ENCODE measurements around the gene LRRC56. TPM values are rescaled to one million over a fixed set of nuclear protein-coding genes. Genes with fewer than 3 reads are reported as not detected.

The LRRC56 gene
- total RNA-seq, 5 donors from 2014 or later (not counting 1 experiment from before 2014, with no cell fraction given): 3.4 to 6.1 (median 5.6) TPM

DNA sequence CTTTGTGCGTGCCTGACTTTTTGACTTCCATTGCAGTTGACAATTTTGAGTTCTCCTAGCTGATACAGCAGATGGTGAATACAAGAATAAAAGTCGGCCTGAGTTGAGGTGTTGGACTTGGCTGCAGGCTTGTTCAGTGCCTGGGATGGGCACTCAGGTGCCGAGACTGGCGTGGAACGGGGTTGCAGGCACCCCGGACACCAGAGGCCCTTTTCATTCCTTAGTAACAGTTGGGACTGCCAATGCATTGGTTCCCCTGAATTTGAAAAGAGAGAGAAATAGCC lies 40.2 kb downstream of the LRRC56 start:
- H3K27me3 ChIP-seq (replicated peaks in 1 of 2; ENCODE audit: control insufficient read depth in 2 of 2, extremely low read depth in 1 of 2, insufficient read depth in 2 of 2, low read length in 1 of 2): peaks cover 0 to 13% of the 10 kb centered on the region in 2 experiments
- no peak overlapping the region for H3K27ac ChIP-seq (ENCODE audit: low read length)
- H3K4me3 Mint-ChIP-seq: peak overlapping the region; percentile 83 to 87 (median 84)
- H3K27ac Mint-ChIP-seq: peak overlapping the region; percentile 83 to 86
- DNase-seq: no peak
- ChIA-PET CTCF (no interaction called here), POLR2A (no interaction called here)
- peaks cover 29 to 68% of the 10 kb centered on the region in 2 experiments for H3K4me1 ChIP-seq (ENCODE audit: control insufficient read depth in 1 of 2, extremely low read depth in 1 of 2, insufficient read depth in 2 of 2, low read length in 2 of 2)
- H3K9me3 ChIP-seq: no peaks in the 10 kb centered on the region
- no peak for ATAC-seq (replicated peaks in 1 of 4)
- H3K27me3 Mint-ChIP-seq: peaks cover 0 to 5% of the 10 kb centered on the region in 2 donors
- no peaks in the 10 kb centered on the region for H3K9me3 Mint-ChIP-seq
- H3K4me3 ChIP-seq (ENCODE audit: control insufficient read depth in 1 of 2, extremely low read depth in 1 of 2, low read length in 1 of 2): peak overlapping the region; percentile 74 to 93
- peaks cover 6 to 17% of the 10 kb centered on the region in 2 donors for H3K36me3 ChIP-seq (ENCODE audit: control insufficient read depth in 2 of 2, extremely low read depth in 1 of 2, insufficient read depth in 1 of 2, low read length in 1 of 2)
- WGBS (ENCODE audit: insufficient coverage): 66% methylated on average over 2 of the region's 6 CpGs
- H3K4me1 Mint-ChIP-seq: peaks cover 56 to 66% (median 61%) of the 10 kb centered on the region in 3 donors
- H3K36me3 Mint-ChIP-seq: peaks cover 7% of the 10 kb centered on the region

DNA sequence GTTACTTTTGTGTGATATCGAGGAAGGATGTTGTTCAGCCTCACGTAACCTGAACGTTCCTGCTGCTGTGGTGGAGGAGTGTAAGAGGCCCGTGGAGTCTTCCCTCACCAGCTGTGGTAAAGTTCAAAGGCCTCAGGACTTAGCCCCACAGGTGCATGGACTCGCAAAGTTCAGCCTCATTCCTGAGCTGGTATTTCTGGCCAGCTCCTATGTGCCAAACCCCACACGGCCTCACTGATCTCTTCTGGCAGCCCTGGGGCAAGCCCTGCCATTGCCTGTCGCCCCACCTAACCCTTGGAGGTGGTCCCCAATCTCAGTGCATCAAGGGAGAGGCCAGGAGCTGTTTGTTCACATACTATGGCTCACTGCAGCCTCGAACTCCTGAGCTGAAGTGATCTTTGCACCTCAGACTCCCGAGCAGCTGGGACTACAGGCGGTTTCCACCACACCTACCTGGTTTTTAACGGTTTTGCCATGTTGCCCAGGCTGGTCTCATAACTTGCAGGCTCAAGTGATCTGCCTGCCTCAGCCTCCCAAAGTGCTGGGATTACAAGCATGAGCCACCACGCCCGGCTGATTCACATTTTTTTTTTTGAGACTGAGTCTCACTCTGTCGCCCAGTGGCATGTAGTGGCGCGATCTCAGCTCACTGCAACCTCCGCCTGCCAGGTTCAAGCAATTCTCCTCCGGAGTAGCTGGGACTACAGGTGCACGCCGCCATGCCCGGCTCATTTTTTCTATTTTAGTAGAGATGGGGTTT lies 41.1 kb downstream of the LRRC56 start:
- ATAC-seq (replicated peaks in 1 of 4) (no peak), DNase-seq (no peak)
- H3K27me3 ChIP-seq (replicated peaks in 1 of 2; ENCODE audit: control insufficient read depth in 2 of 2, extremely low read depth in 1 of 2, insufficient read depth in 2 of 2, low read length in 1 of 2): peaks cover 0 to 10% of the 10 kb centered on the region in 2 experiments
- no peak overlapping the region for H3K27ac ChIP-seq (ENCODE audit: low read length)
- no peaks in the 10 kb centered on the region for H3K9me3 ChIP-seq
- no peaks in the 10 kb centered on the region for H3K9me3 Mint-ChIP-seq
- H3K27me3 Mint-ChIP-seq: peaks cover 0 to 5% of the 10 kb centered on the region in 2 donors
- WGBS (ENCODE audit: insufficient coverage): 41% methylated on average over 13 of the region's 21 CpGs
- H3K4me3 ChIP-seq (ENCODE audit: control insufficient read depth in 1 of 2, extremely low read depth in 1 of 2, low read length in 1 of 2): peak overlapping the region; percentile 74 to 93
- peaks cover 29 to 62% of the 10 kb centered on the region in 2 experiments for H3K4me1 ChIP-seq (ENCODE audit: control insufficient read depth in 1 of 2, extremely low read depth in 1 of 2, insufficient read depth in 2 of 2, low read length in 2 of 2)
- POLR2A ChIA-PET: no interaction called here
- H3K36me3 ChIP-seq (ENCODE audit: control insufficient read depth in 2 of 2, extremely low read depth in 1 of 2, insufficient read depth in 1 of 2, low read length in 1 of 2): peaks cover 6 to 20% of the 10 kb centered on the region in 2 donors
- CTCF ChIA-PET: interaction anchor here (0.5 to 1.0 kb wide), 3 partner anchors 13 to 232 kb away, joined by 3 read pairs; no protein-coding TSS in a partner anchor
- H3K4me1 Mint-ChIP-seq: peaks cover 56 to 63% (median 58%) of the 10 kb centered on the region in 3 donors
- peaks cover 7% of the 10 kb centered on the region for H3K36me3 Mint-ChIP-seq
- H3K4me3 Mint-ChIP-seq: peak overlapping the region; percentile 83 to 87 (median 84)
- H3K27ac Mint-ChIP-seq: peak overlapping the region in 1 of 2 donors; percentile 22

DNA sequence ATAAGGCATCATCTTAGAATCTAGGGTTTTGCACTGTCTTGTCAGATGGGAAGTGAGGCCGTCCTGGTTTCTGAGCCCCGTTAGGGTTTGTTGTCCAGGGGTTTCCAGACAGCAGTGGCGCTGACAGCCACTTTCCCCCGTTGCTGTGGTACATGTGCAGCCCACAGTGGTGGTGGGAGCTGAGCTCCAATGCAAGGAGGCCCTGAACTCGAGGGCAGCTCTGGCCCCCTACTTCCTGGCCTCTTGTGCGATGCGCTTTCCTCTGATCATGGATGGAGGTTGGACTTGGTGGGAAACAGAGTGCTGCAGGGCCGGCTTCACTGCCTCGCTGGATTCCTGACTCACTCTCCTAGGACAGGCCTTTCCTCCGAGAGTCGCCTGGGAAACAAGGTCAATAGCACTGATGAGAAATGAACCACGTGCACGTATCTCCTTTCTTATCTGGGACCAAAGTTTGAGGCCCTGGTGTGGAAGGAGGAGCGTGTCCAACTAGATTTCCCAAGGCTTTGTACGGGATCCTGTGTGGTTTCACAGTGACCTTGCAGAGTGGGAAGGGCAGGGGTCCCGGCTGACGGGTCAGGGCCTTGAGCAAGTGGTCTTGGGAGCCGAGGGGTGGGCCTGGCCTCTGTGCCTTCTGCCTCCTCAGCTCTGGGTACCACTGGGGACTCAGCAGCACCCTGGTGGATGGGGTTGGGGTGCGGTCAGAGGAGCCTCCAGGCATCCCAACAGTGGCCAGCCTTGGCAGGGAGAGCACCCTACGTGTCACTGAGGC lies 42.7 kb downstream of the LRRC56 start:
- 88% methylated on average over 17 of the region's 20 CpGs for WGBS (ENCODE audit: insufficient coverage)
- Histone ChIP-seq H3K4me1 (ENCODE audit: control insufficient read depth in 1 of 2, extremely low read depth in 1 of 2, insufficient read depth in 2 of 2, low read length in 2 of 2) (peaks cover 22 to 51% of the 10 kb centered on the region in 2 experiments), H3K4me3 (ENCODE audit: control insufficient read depth in 1 of 2, extremely low read depth in 1 of 2, low read length in 1 of 2) (no peak overlapping the region), H3K9me3 (no peaks in the 10 kb centered on the region), H3K27ac (ENCODE audit: low read length) (no peak overlapping the region), H3K36me3 (ENCODE audit: control insufficient read depth in 2 of 2, extremely low read depth in 1 of 2, insufficient read depth in 1 of 2, low read length in 1 of 2) (peaks cover 11 to 33% of the 10 kb centered on the region in 2 donors), H3K27me3 (replicated peaks in 1 of 2; ENCODE audit: control insufficient read depth in 2 of 2, extremely low read depth in 1 of 2, insufficient read depth in 2 of 2, low read length in 1 of 2) (peaks cover 0 to 2% of the 10 kb centered on the region in 2 experiments)
- Mint-ChIP-seq H3K4me1 (peaks cover 45 to 51% (median 50%) of the 10 kb centered on the region in 3 donors), H3K9me3 (no peaks in the 10 kb centered on the region), H3K27me3 (peaks cover 0 to 2% of the 10 kb centered on the region in 2 donors), H3K4me3 (peak overlapping the region; percentile 32 to 83 (median 37)), H3K36me3 (peaks cover 10% of the 10 kb centered on the region), H3K27ac (no peak overlapping the region)
- ATAC-seq (replicated peaks in 1 of 4) (no peak), DNase-seq (no peak)
- ChIA-PET POLR2A (no interaction called here), CTCF (no interaction called here)

DNA sequence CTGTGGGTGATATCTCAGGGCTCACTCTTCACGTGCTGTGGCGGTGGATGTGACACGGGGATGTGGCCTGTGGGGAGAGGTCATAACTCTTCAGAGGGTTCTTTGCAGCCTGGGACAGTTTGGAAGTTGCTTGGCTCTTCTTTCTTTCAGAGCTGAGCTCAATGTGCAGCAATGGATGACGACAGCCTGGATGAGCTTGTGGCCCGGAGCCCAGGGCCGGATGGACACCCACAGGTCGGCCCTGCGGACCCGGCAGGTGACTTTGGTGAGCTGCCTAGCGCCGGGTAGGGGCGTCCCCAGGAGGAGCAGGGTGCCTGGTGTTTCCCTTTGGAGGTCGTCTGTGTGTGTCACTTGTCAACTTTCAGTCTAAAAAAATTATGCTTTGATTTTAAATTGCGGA lies 44.0 kb downstream of the LRRC56 start:
- peaks cover 44 to 52% (median 50%) of the 10 kb centered on the region in 3 donors for H3K4me1 Mint-ChIP-seq
- no peaks in the 10 kb centered on the region for H3K27me3 Mint-ChIP-seq
- Histone ChIP-seq H3K36me3 (ENCODE audit: control insufficient read depth in 2 of 2, extremely low read depth in 1 of 2, insufficient read depth in 1 of 2, low read length in 1 of 2) (peaks cover 11 to 39% of the 10 kb centered on the region in 2 donors), H3K27ac (ENCODE audit: low read length) (no peak overlapping the region), H3K27me3 (replicated peaks in 1 of 2; ENCODE audit: control insufficient read depth in 2 of 2, extremely low read depth in 1 of 2, insufficient read depth in 2 of 2, low read length in 1 of 2) (no peaks in the 10 kb centered on the region), H3K4me3 (ENCODE audit: control insufficient read depth in 1 of 2, extremely low read depth in 1 of 2, low read length in 1 of 2) (no peak overlapping the region), H3K4me1 (ENCODE audit: control insufficient read depth in 1 of 2, extremely low read depth in 1 of 2, insufficient read depth in 2 of 2, low read length in 2 of 2) (peaks cover 22 to 51% of the 10 kb centered on the region in 2 experiments), H3K9me3 (no peaks in the 10 kb centered on the region)
- ChIA-PET POLR2A (no interaction called here), CTCF (no interaction called here)
- H3K4me3 Mint-ChIP-seq: no peak overlapping the region
- ATAC-seq (replicated peaks in 1 of 4): no peak
- H3K36me3 Mint-ChIP-seq: peaks cover 13% of the 10 kb centered on the region
- H3K9me3 Mint-ChIP-seq: no peaks in the 10 kb centered on the region
- no peak for DNase-seq
- WGBS (ENCODE audit: insufficient coverage): 81% methylated on average over 12 of the region's 14 CpGs
- no peak overlapping the region for H3K27ac Mint-ChIP-seq

DNA sequence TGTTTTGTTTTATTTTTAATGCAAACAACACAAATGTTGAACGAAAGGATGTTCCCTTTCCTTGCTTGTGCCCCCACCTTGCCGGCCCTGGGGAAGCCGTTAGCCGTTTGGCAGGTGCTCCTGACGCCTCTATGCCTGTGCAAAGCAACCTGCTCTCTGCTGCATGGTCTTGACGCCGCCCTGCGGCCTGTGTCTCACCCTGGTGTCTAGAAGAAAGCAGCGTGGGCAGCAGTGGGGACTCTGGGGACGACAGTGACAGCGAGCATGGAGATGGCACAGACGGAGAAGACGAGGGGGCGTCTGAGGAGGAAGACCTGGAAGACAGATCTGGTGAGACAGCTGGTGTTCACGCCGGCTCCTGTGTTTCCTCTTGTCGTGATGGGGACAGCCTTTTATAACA lies 44.4 kb downstream of the LRRC56 start:
- no peak overlapping the region for H3K4me3 ChIP-seq (ENCODE audit: control insufficient read depth in 1 of 2, extremely low read depth in 1 of 2, low read length in 1 of 2)
- H3K36me3 ChIP-seq (ENCODE audit: control insufficient read depth in 2 of 2, extremely low read depth in 1 of 2, insufficient read depth in 1 of 2, low read length in 1 of 2): peaks cover 12 to 43% of the 10 kb centered on the region in 2 donors
- H3K4me1 Mint-ChIP-seq: peaks cover 47 to 56% (median 54%) of the 10 kb centered on the region in 3 donors
- no peak overlapping the region for H3K4me3 Mint-ChIP-seq
- H3K36me3 Mint-ChIP-seq: peaks cover 15% of the 10 kb centered on the region
- DNase-seq (no peak), ATAC-seq (replicated peaks in 1 of 4) (no peak)
- no peak overlapping the region for H3K27ac ChIP-seq (ENCODE audit: low read length)
- WGBS (ENCODE audit: insufficient coverage): 86% methylated on average over 16 of the region's 17 CpGs
- H3K27me3 Mint-ChIP-seq: no peaks in the 10 kb centered on the region
- H3K9me3 Mint-ChIP-seq: no peaks in the 10 kb centered on the region
- H3K4me1 ChIP-seq (ENCODE audit: control insufficient read depth in 1 of 2, extremely low read depth in 1 of 2, insufficient read depth in 2 of 2, low read length in 2 of 2): peaks cover 24 to 55% of the 10 kb centered on the region in 2 experiments
- CTCF ChIA-PET: no interaction called here
- no peaks in the 10 kb centered on the region for H3K9me3 ChIP-seq
- no peak overlapping the region for H3K27ac Mint-ChIP-seq
- no peaks in the 10 kb centered on the region for H3K27me3 ChIP-seq (replicated peaks in 1 of 2; ENCODE audit: control insufficient read depth in 2 of 2, extremely low read depth in 1 of 2, insufficient read depth in 2 of 2, low read length in 1 of 2)
- POLR2A ChIA-PET: no interaction called here

DNA sequence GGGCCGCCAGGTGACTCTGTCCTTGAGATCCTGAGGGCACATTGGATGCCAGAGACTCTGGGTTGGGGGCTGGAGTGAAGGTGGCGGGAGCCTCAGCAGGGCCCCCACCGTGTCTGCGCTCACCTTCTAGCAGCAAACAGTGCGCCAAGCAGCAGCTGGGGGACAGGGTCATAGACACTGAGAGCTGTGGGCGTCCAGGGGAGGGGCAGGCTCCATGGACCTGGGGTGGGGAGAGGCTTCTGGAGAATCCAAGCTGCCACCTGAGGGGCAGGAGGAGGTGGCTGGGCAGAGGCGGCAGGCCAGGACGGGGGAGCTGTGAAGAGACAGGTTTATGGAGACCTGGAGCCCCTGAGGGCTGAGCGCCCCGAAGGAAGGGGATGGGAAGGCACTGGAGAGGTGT lies 47.0 kb downstream of the LRRC56 start:
- POLR2A ChIA-PET: no interaction called here
- peaks cover 46 to 56% (median 52%) of the 10 kb centered on the region in 3 donors for H3K4me1 Mint-ChIP-seq
- peaks cover 22% of the 10 kb centered on the region for H3K36me3 Mint-ChIP-seq
- no peaks in the 10 kb centered on the region for H3K27me3 ChIP-seq (replicated peaks in 1 of 2; ENCODE audit: control insufficient read depth in 2 of 2, extremely low read depth in 1 of 2, insufficient read depth in 2 of 2, low read length in 1 of 2)
- H3K27ac ChIP-seq (ENCODE audit: low read length): no peak overlapping the region
- DNase-seq: no peak
- no peaks in the 10 kb centered on the region for H3K9me3 Mint-ChIP-seq
- peaks cover 17 to 48% of the 10 kb centered on the region in 2 donors for H3K36me3 ChIP-seq (ENCODE audit: control insufficient read depth in 2 of 2, extremely low read depth in 1 of 2, insufficient read depth in 1 of 2, low read length in 1 of 2)
- H3K9me3 ChIP-seq: no peaks in the 10 kb centered on the region
- no peak for ATAC-seq (replicated peaks in 1 of 4)
- H3K4me3 ChIP-seq (ENCODE audit: control insufficient read depth in 1 of 2, extremely low read depth in 1 of 2, low read length in 1 of 2): no peak overlapping the region
- no peak overlapping the region for H3K27ac Mint-ChIP-seq
- WGBS (ENCODE audit: insufficient coverage): 100% methylated on average over 4 of the region's 10 CpGs
- H3K4me3 Mint-ChIP-seq: no peak overlapping the region
- peaks cover 12 to 51% of the 10 kb centered on the region in 2 experiments for H3K4me1 ChIP-seq (ENCODE audit: control insufficient read depth in 1 of 2, extremely low read depth in 1 of 2, insufficient read depth in 2 of 2, low read length in 2 of 2)
- H3K27me3 Mint-ChIP-seq: no peaks in the 10 kb centered on the region
- CTCF ChIA-PET: no interaction called here
